ENCODE measurements around the gene NTM. TPM values are rescaled to one million over a fixed set of nuclear protein-coding genes. Genes with fewer than 3 reads are reported as not detected.

NTM gene
- total RNA-seq, 1 experiment from 2014 or later: not detected

GRCh38 chr11:132072858-132073211 is 702.4 kb downstream of the NTM start:
- ATAC-seq (no peak), DNase-seq (ENCODE audit: low read depth, low spot score) (no peak)
- TF ChIP-seq SIN3A (IDR thresholded peaks at IDR 0.05; ENCODE audit: low read depth) (no peak), YY1 (IDR thresholded peaks at IDR 0.05; ENCODE audit: extremely low read depth, insufficient replicate concordance, low read depth, low read length) (no peak), SRF (IDR thresholded peaks at IDR 0.05; ENCODE audit: low read depth) (no peak), CBX3 (IDR thresholded peaks at IDR 0.05; ENCODE audit: low read depth) (no peak)
- no TSS peak for BruUV-seq (replicated peaks)
- H3K9me3 ChIP-seq (ENCODE audit: control insufficient read depth in 1 of 2, insufficient read depth in 1 of 2, low read depth in 1 of 2, low read length in 2 of 2): peaks cover 7 to 36% of the 10 kb centered on the region in 2 experiments; a peak in 2 of 4 replicates
- H3K4me1 ChIP-seq (ENCODE audit: control insufficient read depth in 1 of 2, insufficient read depth in 2 of 2, low read length in 2 of 2): no peaks in the 10 kb centered on the region
- H2AFZ ChIP-seq (ENCODE audit: low read depth, low read length, poor library complexity, severe bottlenecking): no peak overlapping the region
- no peak overlapping the region for H3K4me3 ChIP-seq (replicated peaks in 1 of 2; ENCODE audit: low read depth in 1 of 2, low read length in 2 of 2)
- POLR2A ChIA-PET: no interaction called here
- H4K20me1 ChIP-seq (ENCODE audit: insufficient read depth): no peaks in the 10 kb centered on the region
- H3K9me2 ChIP-seq (ENCODE audit: insufficient read depth): no peaks in the 10 kb centered on the region
- intact Hi-C loops (cut with micrococcal nuclease): no loop called here
- no peak overlapping the region for H3K4me2 ChIP-seq (ENCODE audit: low read length)
- no peaks in the 10 kb centered on the region for H3K79me2 ChIP-seq (ENCODE audit: insufficient read depth, low read length)
- no peaks in the 10 kb centered on the region for H3K36me3 ChIP-seq (ENCODE audit: control insufficient read depth in 1 of 2, insufficient read depth in 2 of 2, low read length in 2 of 2)
- CTCF ChIA-PET: no interaction called here
- no peak overlapping the region for H3K27ac ChIP-seq (ENCODE audit: low read depth, low read length)
- H3K27me3 ChIP-seq (ENCODE audit: insufficient read depth, low read length): no peaks in the 10 kb centered on the region
- H3K9ac ChIP-seq (ENCODE audit: low read length): no peak overlapping the region
- RAD21 ChIA-PET (ENCODE audit: low non-redundant PET in 1 of 2, low total read pairs in 2 of 2, uncharacterized antibody in 2 of 2, unreplicated experiment in 2 of 2): no interaction called here

DNA sequence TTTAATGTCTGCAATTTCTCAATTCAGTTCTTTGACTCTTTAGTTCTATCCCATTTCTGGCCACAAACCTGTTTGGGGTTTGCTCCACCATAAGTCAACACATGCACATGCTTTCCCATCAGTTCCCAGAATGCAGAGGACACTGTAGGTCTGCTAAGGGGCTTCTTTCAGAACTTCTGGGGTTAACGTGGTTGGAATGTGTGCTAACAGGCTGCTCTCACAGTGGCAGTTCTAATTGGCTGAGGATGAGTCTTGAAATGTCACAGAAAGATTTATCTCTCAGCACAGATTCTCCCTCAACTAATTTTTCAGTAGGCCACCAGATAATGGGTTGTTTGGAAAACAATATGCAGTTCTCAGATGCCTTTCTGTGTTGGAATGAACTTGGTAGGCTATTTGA is 703.4 kb downstream of the NTM start:
- RAD21 ChIA-PET (ENCODE audit: low non-redundant PET in 1 of 2, low total read pairs in 2 of 2, uncharacterized antibody in 2 of 2, unreplicated experiment in 2 of 2): no interaction called here

More for the DNA sequence above, 703.4 kb downstream of the NTM start:
- TF ChIP-seq POLR2A (IDR thresholded peaks at IDR 0.05; ENCODE audit: borderline replicate concordance, extremely low read depth, insufficient read depth, insufficient read length): no peak
- no peak for TF ChIP-seq SRF (IDR thresholded peaks at IDR 0.05; ENCODE audit: low read depth)
- no peak for TF ChIP-seq ZNF274 (IDR thresholded peaks at IDR 0.05; ENCODE audit: low read depth, low read length)
- no peak for TF ChIP-seq EZH2 (IDR thresholded peaks at IDR 0.05)
- BruUV-seq (replicated peaks): no TSS peak
- ATAC-seq: no peak
- intact Hi-C loops (cut with micrococcal nuclease): no loop called here
- Histone ChIP-seq H4K20me1 (ENCODE audit: insufficient read depth) (no peaks in the 10 kb centered on the region), H3K79me2 (ENCODE audit: insufficient read depth, low read length) (no peaks in the 10 kb centered on the region), H3K9ac (ENCODE audit: low read length) (no peak overlapping the region), H3K9me2 (ENCODE audit: insufficient read depth) (no peaks in the 10 kb centered on the region), H3K36me3 (ENCODE audit: control insufficient read depth in 1 of 2, insufficient read depth in 2 of 2, low read length in 2 of 2) (no peaks in the 10 kb centered on the region), H3K4me2 (ENCODE audit: low read length) (no peak overlapping the region), H3K9me3 (ENCODE audit: control insufficient read depth in 1 of 2, insufficient read depth in 1 of 2, low read depth in 1 of 2, low read length in 2 of 2) (peaks cover 7 to 35% of the 10 kb centered on the region in 2 experiments; a peak in 2 of 4 replicates), H3K27ac (ENCODE audit: low read depth, low read length) (no peak overlapping the region), H2AFZ (ENCODE audit: low read depth, low read length, poor library complexity, severe bottlenecking) (no peak overlapping the region), H3K4me1 (ENCODE audit: control insufficient read depth in 1 of 2, insufficient read depth in 2 of 2, low read length in 2 of 2) (no peaks in the 10 kb centered on the region), H3K4me3 (replicated peaks in 1 of 2; ENCODE audit: low read depth in 1 of 2, low read length in 2 of 2) (no peak overlapping the region), H3K27me3 (ENCODE audit: insufficient read depth, low read length) (no peaks in the 10 kb centered on the region)
- POLR2A ChIA-PET: no interaction called here
- CTCF ChIA-PET: no interaction called here
- no peak for DNase-seq (ENCODE audit: low read depth, low spot score)

All from HCT116 (cell line).